HUES48 (cell line): ENCODE data around the gene DIP2C.

Source experiments
- H3K27ac ChIP-seq: one replicate; pipeline ENCODE4 v1.7.0; 2013; ENCODE audit warnings: low read depth, low read length, inconsistent platforms
- H3K27me3 ChIP-seq: 2 replicates; pipeline ENCODE4 v1.6.1; 2013; ENCODE audit warnings: mild to moderate bottlenecking, low read length; ENCODE audit not compliant: control insufficient read depth, insufficient read depth
- H3K36me3 ChIP-seq: 2 replicates; pipeline ENCODE4 v1.6.1; 2013; ENCODE audit warnings: low read length; ENCODE audit not compliant: control insufficient read depth, insufficient read depth
- H3K4me1 ChIP-seq: 2 replicates; pipeline ENCODE4 v1.6.1; 2013; ENCODE audit warnings: mild to moderate bottlenecking, low read length; ENCODE audit not compliant: control insufficient read depth, insufficient read depth
- H3K4me3 ChIP-seq: 2 replicates; pipeline ENCODE4 v1.5.1; 2013; ENCODE audit warnings: mild to moderate bottlenecking, low read depth, low read length
- H3K9ac ChIP-seq: 2 replicates; pipeline ENCODE4 v1.6.1; 2013; ENCODE audit warnings: mild to moderate bottlenecking, low read depth, low read length, moderate library complexity
- H3K9me3 ChIP-seq: 2 replicates; pipeline ENCODE4 v1.6.1; 2013; ENCODE audit warnings: low read length; ENCODE audit not compliant: control insufficient read depth, insufficient read depth

The DIP2C gene

DNA sequence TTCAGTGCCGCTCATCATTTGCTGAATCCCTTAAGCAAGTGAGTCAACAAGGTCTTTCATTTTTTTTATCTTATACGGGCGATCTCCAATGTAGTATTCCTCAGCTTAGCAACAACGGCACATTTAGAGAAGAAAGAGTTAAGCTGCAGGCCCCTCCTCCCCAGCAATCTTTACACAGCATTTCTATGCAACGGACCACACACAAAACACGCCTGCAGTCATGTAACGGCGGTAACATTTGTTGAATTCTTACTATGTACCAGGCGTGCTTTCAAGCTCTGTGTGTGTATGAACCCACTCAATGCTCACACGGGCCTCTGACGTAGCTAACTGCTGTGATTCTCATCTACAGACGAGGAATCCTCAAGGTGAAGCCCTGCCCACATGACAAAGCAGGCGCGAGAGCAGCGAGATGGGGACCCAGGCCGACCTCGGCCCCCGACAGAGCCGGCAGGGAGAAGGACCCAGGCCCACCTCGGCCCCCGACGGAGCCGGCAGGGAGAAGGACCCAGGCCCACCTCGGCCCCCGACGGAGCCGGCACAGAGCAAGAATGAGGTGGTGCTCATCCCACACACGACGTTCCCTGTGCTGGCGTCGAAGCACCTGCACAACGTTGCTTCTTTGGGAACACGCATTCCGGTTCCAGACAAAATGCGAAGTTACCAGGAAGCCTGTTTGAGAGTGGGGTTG, 313.5 kb downstream of the DIP2C start:
- peaks cover 4% of the 10 kb centered on the region; the same call in 1 of the 2 replicates for H3K4me1 ChIP-seq

DNA sequence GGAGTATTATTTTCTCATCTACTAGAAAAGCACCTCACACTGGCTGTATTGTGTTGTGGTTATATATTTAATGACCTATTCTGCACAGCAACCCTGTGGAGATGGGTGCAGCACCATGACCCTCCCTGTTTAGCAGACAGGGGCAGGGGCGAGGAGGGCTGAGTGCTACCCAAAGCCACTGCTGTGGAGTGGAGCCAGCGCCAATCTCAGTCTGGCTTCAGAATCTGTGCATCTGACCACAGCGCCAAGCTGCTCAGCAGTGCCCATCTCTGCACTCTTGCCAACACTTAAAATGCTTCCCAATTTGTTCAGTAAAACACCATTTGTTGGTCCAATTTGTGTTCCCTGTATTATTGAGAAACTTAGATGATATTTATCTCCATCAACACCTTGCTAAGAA, 315.1 kb downstream of the DIP2C start:
- Histone ChIP-seq H3K27me3 (no peaks in the 10 kb centered on the region), H3K4me1 (peaks cover 4% of the 10 kb centered on the region; the same call in 1 of the 2 replicates), H3K27ac (no peak overlapping the region), H3K36me3 (peaks cover 7% of the 10 kb centered on the region; the same call in 1 of the 2 replicates), H3K9ac (no peak overlapping the region), H3K9me3 (no peaks in the 10 kb centered on the region), H3K4me3 (no peak overlapping the region)

More for the DNA sequence above, 313.5 kb downstream of the DIP2C start:
- no peak overlapping the region for H3K4me3 ChIP-seq
- H3K9ac ChIP-seq: no peak overlapping the region
- H3K36me3 ChIP-seq: peaks cover 7% of the 10 kb centered on the region; the same call in 1 of the 2 replicates
- H3K27ac ChIP-seq: no peak overlapping the region
- H3K27me3 ChIP-seq: no peaks in the 10 kb centered on the region
- no peaks in the 10 kb centered on the region for H3K9me3 ChIP-seq

DNA sequence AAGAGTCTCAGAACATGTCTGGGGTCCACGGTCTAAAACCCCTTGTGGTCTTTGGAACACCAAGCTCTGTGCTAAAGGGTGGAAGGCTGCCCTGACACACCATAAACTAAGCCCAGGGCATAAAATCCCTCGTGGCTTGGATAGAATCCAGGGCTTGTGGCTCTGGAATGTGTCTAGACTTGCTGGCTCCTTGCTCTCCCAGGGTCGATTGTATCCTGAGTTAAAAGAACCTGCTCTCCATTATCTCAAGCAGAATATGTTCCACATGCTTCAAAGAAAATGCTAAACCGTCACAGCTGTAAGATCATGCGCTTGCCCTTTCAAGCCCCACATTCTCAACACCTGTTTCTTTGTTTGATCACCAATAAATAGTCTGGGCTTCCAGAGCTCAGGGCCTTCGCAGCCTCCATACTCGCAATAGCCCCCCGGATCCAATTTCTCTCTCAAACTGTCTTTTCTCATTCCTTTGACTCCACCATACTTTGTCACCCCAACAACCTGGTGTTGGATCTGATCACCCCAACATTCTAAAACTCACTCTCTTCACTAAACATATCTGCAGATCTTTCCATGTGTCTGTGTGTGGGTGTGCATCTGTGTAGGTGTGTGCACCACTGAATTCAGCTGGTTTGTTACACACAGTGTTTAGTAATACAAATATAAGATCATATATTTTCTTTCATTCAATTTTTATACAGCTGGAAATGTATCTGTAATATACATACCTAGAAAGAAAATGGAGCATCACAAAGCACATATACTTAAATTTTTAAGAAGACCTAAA, 315.8 kb downstream of the DIP2C start:
- Histone ChIP-seq H3K4me3 (no peak overlapping the region), H3K27me3 (no peaks in the 10 kb centered on the region), H3K36me3 (peaks cover 9% of the 10 kb centered on the region), H3K9me3 (no peaks in the 10 kb centered on the region), H3K27ac (no peak overlapping the region), H3K9ac (no peak overlapping the region), H3K4me1 (peaks cover 4% of the 10 kb centered on the region; the same call in 1 of the 2 replicates)

DNA sequence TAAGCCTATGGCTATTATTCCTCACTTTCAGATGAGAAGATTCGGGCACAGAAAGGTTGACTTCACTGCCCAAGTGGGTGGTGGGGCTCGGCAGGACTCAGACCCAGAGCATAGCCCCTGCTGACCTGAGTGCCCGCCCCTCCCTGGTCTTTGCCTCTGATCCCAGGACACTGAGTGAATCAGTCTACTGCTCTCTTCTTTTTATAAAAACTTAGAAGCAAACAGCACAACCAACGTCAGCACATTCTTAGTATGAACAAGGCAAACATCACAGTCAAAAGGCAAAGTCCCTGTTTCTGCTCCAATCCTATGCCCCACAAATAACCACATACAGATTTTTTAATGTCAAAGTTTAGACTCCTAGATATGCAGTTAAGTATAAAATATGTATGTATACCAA, 316.5 kb downstream of the DIP2C start:
- Histone ChIP-seq H3K36me3 (peaks cover 9% of the 10 kb centered on the region), H3K4me1 (peaks cover 4% of the 10 kb centered on the region; the same call in 1 of the 2 replicates), H3K27me3 (no peaks in the 10 kb centered on the region), H3K4me3 (no peak overlapping the region), H3K27ac (no peak overlapping the region), H3K9me3 (no peaks in the 10 kb centered on the region), H3K9ac (no peak overlapping the region)

DNA sequence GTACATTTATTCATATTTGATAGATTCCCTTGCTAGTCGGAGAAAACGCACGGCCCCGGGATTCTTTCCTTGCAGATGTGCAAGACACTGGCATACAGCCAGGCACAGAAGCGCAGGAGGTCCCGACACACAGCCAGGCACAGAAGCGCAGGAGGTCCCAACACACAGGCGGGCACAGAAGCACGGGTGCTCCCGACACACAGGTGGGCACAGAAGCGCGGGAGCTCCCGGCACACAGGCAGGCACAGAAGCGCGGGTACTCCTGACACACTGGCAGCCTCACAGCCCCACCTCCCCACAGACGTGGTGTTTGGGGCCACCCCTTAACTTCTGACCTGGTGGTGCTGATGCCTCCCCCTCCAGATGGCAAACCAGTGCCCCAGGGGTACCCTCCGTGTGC, 316.9 kb downstream of the DIP2C start:
- H3K9me3 ChIP-seq: no peaks in the 10 kb centered on the region
- H3K4me1 ChIP-seq: peaks cover 4% of the 10 kb centered on the region; the same call in 1 of the 2 replicates
- no peak overlapping the region for H3K4me3 ChIP-seq
- H3K36me3 ChIP-seq: peaks cover 9% of the 10 kb centered on the region
- no peak overlapping the region for H3K27ac ChIP-seq
- no peaks in the 10 kb centered on the region for H3K27me3 ChIP-seq
- no peak overlapping the region for H3K9ac ChIP-seq

DNA sequence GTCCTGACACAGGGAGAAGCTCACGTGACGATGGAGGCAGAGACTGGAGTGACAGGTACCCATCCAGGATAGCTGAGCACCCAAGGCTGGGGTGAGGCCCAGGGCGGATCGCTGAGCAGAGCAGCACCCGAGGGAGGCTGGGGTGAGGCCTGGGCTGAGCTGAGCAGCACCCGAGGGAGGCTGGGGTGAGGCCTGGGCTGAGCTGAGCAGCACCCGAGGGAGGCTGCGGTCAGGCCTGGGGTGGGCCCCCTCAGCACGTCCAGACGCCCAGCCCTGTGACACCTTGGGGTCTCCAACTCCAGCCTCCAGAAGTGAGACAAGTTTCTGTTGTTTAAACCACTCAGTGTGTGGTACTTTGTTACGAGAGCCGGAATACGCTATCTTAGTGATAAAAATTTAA, 318.0 kb downstream of the DIP2C start:
- Histone ChIP-seq H3K27ac (no peak overlapping the region), H3K4me1 (peaks cover 4% of the 10 kb centered on the region; the same call in 1 of the 2 replicates), H3K9me3 (no peaks in the 10 kb centered on the region), H3K27me3 (no peaks in the 10 kb centered on the region), H3K4me3 (no peak overlapping the region), H3K36me3 (peaks cover 9% of the 10 kb centered on the region), H3K9ac (no peak overlapping the region)

DNA sequence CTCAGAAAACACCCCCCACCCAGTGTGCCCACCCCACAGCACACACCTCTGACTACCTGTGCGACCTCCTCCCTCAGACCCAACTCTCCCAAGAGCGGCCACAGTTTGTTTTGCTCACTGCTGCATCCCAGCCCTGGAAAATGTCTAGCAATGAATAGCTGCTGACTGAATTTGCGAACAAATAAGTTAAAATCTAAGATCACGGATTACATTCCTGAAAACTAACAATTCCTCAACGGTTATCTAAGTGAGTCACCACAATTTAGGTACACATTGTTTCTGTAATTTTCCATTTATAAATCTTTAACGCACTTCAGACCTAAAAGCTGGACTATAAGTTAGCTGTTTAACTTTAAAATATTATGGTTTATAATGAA, 319.0 kb downstream of the DIP2C start:
- peaks cover 15% of the 10 kb centered on the region for H3K36me3 ChIP-seq
- no peak overlapping the region for H3K27ac ChIP-seq
- H3K9me3 ChIP-seq: no peaks in the 10 kb centered on the region
- peaks cover 4% of the 10 kb centered on the region; the same call in 1 of the 2 replicates for H3K4me1 ChIP-seq
- H3K9ac ChIP-seq: no peak overlapping the region
- H3K27me3 ChIP-seq: no peaks in the 10 kb centered on the region
- H3K4me3 ChIP-seq: no peak overlapping the region

DNA sequence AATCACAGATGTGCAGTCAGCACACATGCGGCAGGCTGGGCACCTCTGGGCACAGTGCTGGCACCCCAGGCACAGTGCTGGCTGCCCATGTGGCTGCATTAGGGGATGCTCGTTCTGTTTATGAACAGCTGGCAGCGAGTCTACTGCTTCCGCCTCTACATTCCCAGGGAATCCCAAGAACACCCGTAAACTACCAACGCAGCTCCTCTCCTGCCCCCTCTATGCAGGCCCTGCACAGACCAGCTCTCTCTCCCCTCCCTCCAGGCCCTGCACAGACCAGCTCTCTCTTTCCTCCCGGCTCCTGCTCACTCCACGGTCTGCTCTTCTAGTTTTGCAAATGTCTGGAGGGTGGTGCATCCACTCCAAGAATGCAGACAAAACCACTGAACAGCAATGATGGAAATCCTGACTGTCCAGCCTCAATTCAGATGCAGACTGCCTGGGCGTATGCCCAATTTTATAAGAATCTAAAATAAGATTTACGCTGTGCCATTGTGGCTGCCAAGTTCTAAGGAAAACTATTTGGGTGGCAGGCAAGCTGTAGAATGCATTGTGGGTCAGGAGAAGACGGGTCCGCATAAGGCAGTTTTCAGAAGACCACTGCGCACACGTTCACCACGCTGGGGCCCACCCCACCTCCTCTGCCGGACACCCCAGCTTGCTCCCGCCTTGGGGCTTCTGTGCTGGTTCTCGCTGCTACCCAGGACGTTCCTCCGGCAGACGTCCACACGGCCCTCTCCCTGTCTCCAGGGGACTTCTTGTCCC, 319.6 kb downstream of the DIP2C start:
- Histone ChIP-seq H3K27me3 (no peaks in the 10 kb centered on the region), H3K4me3 (no peak overlapping the region), H3K36me3 (peaks cover 13% of the 10 kb centered on the region), H3K9ac (no peak overlapping the region), H3K27ac (no peak overlapping the region), H3K4me1 (peaks cover 4% of the 10 kb centered on the region; the same call in 1 of the 2 replicates), H3K9me3 (no peaks in the 10 kb centered on the region)

DNA sequence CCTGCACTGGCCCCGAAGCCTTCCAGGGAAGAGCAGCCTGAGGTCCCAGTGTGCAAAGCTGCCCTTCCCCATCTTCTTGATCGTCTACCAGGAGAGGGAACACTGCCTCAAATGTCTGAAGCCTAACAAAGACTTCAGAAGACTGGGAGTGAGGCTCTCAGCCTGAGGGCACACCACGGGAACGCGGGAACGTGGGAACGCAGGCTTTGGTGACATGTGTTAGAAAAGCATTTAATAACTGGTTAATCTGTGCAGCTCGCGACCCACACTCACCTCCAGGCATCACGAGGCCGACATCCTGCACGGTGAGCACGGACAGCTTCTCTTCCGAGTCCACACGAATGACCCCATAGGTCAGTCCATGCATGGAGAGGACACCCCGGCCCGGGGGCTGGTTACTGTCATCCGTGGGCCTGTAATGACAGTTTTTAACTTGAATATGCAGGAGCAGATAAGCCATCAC, 320.2 kb downstream of the DIP2C start:
- Histone ChIP-seq H3K27me3 (no peaks in the 10 kb centered on the region), H3K4me1 (peaks cover 4% of the 10 kb centered on the region; the same call in 1 of the 2 replicates), H3K9ac (no peak overlapping the region), H3K27ac (no peak overlapping the region), H3K36me3 (peaks cover 9% of the 10 kb centered on the region), H3K9me3 (no peaks in the 10 kb centered on the region), H3K4me3 (no peak overlapping the region)

DNA sequence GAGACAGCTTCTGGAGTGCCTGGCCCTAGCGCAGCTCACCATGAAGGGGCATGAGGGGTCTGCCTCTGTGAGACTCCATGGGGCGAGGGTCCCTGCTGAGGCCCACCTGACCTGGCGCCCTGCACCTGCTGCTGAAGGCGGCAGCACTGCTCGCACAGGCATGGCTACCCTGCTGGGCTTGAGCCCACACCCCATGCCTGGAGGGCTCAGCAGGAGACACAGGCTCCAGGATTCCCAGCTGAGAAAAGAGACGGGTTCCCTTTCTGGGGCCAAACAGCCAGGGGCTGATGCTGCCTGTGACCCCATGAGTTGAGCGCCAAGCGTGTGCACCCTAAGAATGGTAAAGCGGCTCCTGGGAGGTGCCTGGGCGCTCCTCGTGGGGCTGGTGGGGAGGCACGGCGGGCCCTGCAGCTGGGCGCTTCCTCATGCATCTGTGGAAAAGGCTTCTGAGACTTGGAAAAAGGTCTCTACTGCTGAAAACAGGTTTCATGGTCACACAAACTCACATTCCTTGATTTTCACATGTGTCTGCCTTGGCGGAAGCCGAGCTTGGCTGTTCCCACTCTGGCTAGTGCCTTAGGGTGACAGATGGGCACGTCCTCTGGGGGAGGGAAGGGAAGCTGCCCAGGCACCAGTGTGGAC, 320.8 kb downstream of the DIP2C start:
- H3K4me1 ChIP-seq: peaks cover under 1% of the 10 kb centered on the region; the same call in 1 of the 2 replicates
- peaks cover 9% of the 10 kb centered on the region for H3K36me3 ChIP-seq
- no peak overlapping the region for H3K4me3 ChIP-seq
- no peaks in the 10 kb centered on the region for H3K9me3 ChIP-seq
- H3K27ac ChIP-seq: no peak overlapping the region
- H3K9ac ChIP-seq: no peak overlapping the region; the same call in 1 of the 2 replicates
- no peaks in the 10 kb centered on the region for H3K27me3 ChIP-seq
